CD4-positive, alpha-beta T cell treated with Interleukin-6 for 4 hours (primary cell): ENCODE measurements around the gene BCR.

Experiments
- DNase-seq: peaks from one replicate; pipeline ENCODE4 v3.0.0-alpha.2; 2020; ENCODE audit warnings: mixed read lengths

The BCR gene

GRCh38 chr22:23218867-23219251 lies 38.5 kb downstream of the BCR start:
- DNase-seq, result peak; percentile 29

DNA sequence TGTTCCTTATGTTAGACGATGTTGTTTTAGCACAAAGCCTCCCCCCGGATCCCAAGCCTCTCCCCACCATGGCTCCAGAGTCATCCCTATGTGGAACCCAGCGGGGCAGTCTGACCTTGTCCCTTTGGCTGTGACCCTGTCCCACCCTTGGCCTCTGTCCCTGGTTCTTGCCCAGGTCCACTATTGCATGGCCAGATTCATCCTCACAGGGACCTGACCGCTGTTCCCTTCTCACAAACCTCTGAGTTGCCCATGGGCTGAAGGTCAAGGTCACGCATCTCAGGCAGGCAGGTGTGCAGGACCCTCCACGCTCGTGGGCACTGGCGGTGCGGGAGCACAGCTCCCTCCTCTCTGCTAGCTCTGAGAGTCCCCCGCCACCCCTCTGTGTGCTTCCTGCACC lies 39.0 kb downstream of the BCR start:
- DNase-seq, result no peak

- DNase-seq, result peak; percentile 73
Observed at GRCh38 chr22:23219822-23220484, 39.6 kb downstream of the BCR start.

- DNase-seq, result peak; percentile 53
Observed at GRCh38 chr22:23220485-23221350, 40.4 kb downstream of the BCR start.

GRCh38 chr22:23221351-23221804 lies 41.1 kb downstream of the BCR start:
- no peak for DNase-seq

- no peak for DNase-seq
Observed at GRCh38 chr22:23222033-23222792, 41.9 kb downstream of the BCR start.

- DNase-seq, result no peak
Observed at GRCh38 chr22:23222793-23223568, 42.7 kb downstream of the BCR start.

DNA sequence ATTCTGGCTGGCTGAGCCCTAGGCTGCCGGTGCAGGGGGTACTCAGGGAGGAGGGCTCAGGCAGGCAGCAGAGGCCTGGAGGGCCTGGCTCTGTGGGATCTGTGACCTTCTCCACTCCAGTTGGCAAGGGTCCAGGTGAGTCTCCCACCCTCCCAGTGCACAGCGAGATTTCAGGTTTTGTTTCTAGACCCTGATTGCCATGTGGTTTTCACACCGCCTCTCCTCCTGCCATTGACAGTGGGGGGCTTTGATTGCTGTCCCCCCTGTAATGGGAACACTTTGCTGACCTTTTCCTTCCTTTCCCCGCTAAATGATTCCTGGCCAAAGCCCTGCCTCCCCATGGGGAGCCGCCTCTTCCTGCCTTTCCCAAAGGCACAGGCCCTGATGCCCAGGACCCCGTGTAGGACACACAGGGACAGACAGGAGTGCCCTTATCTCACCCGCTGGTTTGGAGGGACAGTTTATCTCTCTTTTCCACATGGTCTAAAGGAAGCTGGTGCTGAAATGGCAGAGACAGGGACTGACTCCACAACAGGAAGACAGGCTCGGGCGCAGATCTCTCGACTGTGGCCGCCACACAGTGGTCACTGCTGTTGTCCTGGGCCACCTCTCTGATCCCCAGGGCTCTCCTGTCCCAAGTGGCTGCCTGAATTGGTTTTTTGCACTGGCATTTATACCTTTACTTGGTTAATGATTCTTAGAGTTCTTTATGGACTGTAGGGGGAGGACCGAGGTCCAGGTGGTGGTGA lies 43.4 kb downstream of the BCR start:
- no peak for DNase-seq

DNA sequence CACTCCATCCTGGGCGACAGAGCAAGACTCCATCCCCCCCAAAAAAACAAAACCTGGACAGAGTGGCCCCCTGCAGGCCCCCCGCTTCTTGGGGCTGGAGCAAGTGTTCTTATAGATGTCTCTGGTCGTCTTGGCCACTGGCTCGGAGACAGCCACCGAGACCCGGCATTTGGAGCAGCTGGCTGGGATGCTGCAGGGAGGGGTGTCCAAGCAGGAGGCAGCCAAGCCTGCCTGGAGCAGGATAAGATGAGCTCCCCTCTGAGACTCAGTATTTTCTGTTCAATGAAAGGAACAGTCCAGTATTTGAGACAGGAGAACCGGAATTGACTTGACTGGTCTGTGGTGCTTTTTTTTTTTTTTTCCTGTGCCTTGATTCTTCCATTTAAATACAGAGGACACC lies 44.5 kb downstream of the BCR start:
- DNase-seq, result no peak

DNA sequence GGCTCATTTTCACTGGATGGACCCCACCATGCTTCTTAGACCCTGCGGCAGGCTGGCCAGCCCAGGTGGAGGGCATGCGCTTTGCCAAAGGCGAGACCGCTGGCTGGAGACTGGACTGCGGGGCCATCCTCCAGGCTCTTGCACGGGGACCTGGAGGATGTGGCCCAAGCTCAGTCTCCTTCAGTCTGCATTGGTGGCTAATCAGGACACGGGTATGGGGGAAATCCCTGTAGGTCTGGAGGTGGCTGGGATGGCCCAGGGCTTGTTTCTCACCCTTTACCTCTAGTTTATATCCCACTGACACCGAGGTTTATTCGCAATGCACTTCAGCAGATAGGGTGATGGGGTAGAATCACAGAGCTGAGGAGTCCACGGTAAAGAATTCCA lies 45.0 kb downstream of the BCR start:
- DNase-seq, result no peak

GRCh38 chr22:23225724-23226496 lies 45.6 kb downstream of the BCR start:
- peak; percentile 75 for DNase-seq

GRCh38 chr22:23226497-23226850 lies 46.2 kb downstream of the BCR start:
- no peak for DNase-seq

DNA sequence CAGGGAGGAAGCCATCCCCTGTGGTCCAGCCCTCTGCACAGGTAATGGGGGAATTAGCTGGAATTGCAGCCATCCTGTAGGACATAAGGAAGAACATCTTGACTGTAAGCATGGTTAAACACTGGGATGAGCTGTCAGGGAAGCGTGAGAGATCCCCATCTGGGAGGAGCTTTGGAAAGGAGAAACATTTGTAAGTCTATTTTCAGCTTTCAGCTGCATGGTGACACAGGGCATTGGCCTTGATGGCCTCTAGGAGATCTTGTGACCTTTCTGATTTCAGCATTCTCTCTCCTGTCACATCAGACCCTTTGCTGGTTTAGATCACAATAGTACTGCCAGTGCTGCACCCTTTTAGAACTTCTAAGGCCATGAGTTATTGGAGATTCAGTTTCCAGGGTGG lies 47.1 kb downstream of the BCR start:
- DNase-seq, result no peak

DNA sequence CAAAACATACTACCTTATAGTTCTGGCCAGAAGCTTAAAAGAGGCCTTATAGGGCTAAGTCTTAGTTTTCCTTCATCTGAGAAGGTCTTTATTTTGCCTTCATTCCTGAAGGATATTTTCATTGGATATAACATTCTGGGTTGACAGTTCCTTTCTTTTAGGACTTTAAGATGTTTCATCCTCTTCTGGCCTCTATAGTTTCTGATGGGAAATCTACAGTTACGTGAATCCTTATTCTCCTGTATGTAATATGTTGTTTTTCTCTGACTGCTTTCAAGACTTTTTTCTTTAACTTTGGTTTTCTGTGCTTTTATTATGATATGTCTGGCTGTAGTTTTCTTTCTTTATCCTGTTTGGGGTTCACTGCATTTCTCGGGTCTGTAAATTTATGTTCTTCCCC lies 48.2 kb downstream of the BCR start:
- no peak for DNase-seq

DNA sequence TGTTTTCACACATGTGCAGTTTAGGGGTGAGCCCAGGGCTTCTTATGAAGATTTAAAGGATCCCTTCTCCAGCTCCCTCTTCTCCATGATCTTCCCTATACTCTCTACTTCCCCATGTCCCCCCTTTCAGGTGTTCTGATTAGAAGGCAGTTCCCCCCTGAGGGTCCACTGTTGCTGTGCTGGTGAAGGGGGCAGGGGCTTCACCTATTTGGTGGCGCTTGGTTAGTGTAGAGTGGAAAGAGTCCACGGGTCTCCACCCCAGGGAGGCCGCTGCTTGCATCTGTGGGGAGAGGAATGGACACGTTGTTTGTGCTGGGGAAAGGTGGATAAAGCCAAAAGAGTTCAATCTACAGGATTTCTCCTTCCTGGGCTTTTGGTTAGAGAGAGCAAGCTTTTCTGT lies 49.3 kb downstream of the BCR start:
- no peak for DNase-seq

DNA sequence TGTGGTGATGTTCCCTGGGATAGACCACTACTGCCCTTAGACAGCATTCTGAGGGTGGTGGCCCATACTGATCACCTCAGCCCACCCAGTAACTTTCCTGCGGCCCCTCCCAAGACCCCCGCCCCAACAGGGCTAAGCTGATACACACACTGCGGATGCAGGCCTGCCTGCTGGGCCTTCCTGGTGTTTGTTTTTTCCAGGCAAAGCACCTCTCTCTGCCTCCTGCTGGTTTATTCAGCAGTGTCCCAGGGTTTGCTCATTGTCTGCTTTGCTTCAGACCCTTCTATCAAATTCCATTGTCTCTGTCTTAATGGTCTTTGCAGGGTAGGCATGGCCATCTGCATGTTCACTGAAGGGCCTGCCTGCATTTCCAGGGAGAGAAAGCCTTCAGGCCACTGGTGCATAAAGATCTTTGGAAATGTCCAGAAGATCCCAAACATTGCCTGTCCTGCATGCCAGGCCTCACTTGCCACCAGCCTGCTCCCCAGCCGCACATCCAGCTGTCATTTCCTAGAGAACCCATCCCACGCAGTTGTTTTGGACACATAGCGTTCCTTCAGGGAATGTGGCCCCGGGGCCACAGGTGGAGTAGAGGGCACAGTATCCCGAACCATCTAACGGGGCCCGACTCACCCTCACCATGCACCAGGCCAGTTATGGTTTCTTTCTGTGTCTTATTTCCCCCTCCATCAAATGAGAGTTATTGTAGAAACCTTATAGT lies 50.2 kb downstream of the BCR start:
- no peak for DNase-seq

DNA sequence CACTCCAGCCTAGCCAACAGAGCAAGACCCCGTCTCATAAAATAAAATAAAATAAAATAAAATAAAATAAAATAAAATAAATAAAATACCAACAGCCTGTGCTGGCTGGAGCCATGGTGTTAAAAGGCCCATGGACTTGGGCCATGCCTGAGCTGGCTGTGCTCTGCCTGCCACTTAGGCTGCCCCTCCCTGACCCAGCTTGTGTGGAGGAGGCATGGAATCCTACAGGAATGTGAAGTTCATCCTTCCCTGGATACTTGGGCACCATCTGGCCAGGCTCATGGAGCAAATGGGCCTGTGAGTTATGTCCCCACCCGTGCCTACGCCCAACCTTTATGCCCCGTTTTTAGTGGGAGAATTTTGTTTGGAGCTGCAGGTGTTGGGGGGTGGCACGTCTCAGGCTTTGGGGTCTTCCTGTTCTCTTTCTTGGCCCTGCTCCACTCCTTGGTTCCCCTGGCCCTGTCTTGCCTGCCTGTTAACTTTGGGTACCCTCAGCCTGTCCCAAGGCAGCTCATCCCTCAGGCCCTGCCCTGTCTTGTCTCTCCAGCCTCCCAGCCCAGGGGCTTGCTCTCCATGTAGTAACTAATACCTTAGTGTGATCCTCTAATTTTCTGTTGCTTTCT lies 51.3 kb downstream of the BCR start:
- no peak for DNase-seq

DNA sequence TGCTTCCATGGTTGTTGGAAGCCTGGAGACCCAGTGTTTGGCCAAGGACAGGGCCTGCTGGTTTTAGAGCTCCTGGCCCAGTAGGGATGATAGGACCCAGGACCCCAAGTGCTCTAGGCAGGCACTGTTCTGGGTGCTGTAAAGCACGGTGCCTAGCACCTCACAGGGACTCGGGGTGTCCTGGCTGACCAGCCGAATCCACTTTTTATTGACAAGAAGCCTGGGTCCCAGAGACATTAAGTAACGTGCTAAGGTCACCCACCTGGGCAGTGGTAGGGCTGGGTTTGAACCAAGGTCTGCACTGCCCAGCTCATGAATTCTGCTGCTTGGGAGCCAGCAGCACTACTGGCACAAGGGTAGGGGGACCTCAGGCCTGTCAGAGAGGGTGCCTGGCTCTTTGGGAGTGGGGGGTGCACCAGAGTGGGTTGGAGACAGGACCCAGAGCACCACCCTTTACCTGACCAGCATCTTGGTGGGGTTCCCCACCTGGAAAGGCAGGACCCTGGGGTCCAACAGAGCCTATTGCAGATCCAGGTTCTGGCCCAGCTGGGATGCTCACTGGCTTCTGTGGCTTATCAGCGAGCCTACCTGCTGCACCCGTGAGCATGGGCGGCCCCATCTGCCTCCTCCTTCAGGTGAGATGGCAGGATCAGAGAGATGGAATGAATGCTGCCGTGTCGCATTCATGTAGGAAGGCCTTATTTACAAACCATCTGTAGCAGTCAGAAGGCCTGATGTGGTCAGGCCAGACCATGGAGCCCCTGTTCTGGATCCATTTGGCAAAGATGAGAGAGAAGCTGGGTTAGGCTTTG lies 52.0 kb downstream of the BCR start:
- DNase-seq, result no peak

- DNase-seq, result no peak
Observed at GRCh38 chr22:23233084-23233531, 52.8 kb downstream of the BCR start.
